Embryonic facial prominence (tissue), 1 donor: ENCODE measurements around the gene NAPSA.

Source experiments
- DNase-seq: peaks from one replicate; pipeline ENCODE4 v3.0.0-alpha.2; 2016; ENCODE audit errors: extremely low spot score

NAPSA gene

DNA sequence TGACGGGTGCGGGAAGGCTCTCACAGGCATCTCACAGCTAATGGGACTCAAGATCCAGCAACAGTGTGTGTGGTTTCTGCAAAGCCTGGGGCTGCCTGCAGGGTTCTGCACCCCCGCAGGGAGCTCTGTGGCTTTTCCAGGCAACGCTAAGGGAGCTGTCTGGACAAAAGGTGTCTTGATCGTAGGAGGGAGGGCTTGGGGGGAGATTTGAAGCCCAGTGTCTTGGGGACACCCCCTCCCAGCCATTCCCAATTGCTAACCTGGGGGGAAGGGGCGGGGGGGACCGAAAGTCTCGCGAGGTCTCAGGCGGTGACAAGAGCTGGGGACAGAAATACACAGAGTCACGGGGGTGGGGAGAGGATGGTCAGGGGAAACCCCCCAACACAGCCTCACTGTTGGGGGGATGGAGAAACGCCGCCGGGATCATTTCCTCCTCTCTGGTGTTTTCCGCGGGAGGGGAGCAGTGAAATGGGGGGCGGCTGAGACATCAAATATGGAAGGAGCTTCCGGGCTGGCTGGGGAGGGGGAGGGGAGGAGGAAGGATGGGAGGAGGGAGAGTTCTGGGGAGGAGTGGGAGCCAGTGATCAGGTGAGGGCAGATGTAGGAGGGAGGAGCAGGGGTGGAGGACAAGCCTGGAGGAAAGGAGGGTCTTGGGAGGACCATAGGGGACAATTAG lies 49.5 kb downstream of the NAPSA start:
- DNase-seq, result no peak

DNA sequence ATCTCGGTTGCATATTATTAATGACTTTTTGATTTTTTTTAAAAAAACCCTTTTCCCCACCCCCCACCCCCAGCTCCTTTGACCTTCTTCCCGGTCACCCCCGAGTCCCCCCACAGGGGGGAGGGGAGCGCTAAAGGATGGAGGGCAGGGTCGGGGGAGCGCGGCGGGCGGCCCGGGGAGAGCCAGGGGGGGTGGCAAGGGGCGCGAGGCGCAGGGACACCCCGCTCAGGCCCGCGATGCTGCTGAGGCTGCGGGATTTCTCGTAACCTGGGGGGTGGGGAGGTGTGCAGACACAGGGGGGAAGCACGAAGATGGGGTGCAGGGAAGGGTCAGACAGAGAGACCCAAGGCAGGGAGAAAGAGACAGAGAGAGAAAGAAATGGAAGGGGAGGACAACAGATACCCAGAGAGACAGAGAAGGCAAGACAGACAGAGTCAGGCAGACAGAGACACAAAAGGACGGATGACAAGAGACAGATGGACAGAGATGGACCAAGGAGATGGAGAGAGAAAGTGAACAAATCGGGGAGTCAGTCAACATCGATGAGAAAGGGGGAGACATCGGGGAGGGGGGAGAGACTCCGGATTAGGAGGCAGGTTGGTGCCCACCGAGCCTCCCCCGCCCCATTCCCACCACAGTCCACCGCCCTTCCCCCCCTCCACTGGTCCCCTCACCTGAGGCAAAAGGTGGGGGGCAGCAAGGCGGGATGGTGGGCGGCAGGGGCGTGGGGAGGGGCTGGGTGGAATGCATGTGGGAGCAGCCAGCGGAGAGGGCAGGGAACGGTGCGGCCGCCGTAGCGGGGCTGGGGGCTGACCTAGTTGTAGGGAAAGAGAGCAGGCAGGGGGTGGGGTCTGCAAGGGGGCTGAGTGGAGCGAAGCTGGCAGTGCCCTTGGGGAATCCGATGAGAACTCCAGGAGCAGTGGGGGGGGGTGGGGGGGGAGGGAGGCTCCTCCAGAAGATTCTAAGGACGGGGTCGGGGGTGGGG lies 50.4 kb downstream of the NAPSA start:
- DNase-seq, result no peak

DNA sequence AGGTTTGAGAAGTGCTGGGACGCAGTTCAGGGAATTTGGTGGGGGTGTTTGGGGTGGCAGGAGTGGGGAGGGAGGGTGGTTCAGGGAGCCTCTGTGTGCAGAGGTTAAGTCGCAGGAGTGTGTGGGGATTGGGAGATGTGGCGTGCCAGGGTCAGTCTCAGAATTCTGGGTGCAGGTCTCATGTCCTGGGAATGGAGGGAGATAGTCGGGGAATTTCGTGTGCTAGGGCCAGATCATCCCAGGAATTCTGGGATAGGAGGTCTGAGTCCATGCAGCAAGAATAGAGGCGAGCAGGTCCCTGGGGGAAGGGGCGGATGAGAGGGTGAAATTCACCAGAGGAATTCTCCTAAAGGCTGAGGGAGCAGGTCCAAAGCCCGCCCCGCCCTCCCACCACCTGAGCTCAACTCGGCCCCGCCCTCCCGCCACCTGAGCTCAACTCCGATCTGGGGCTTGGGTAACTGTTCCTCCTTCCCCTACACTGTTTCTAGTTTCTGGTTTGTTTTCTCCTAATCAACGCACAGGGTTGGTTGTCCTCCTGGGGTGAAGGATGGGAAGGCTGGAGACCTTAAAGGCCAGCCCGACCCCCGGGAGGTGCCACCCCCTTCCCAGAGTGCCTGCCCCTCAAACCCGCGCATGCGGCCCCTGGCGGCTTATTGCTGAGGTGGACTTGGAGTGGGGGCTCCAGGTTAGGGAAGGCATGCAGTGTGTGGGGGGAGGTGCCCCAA lies 51.5 kb downstream of the NAPSA start:
- DNase-seq, result no peak

DNA sequence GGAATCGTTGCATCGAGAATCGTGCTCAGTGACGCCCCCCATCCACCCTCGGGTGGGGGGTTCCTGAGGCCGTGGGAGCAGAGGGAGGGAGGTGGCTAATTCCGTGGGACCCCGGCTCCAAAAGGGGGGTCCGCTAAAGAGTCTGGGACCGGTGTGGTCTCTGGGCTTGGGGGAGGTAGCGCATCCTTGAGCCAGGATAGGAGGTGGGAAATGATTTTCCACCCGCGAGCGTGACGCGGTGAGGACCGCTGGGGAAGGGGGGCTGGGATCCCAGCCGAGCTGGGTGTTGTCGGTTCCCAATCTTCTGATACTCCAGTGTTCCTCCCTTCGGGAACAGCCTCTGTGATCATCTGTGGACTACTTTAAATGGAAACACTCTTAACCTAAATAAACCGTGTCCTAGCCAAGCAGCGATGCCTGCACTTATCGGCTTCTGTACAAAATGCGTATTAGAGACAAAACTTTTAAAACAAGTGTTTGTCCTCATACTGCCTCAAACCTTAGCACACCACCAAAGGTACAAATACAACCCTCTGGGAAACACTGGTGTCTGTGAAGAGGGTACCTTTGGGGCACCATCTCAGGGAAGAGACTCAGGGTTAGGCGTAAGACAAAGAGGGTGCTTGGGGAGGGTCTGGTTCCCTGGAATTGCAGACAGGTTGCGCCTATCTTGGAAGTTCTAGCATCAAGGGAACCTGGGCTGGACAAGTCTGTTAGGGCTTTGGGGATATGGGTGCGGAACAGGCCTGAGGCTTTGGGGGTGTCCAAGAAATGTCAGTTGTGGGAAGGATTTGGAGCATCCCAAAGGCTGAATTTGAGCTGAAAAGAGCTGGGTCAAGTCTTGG lies 52.2 kb downstream of the NAPSA start:
- DNase-seq, result no peak

DNA sequence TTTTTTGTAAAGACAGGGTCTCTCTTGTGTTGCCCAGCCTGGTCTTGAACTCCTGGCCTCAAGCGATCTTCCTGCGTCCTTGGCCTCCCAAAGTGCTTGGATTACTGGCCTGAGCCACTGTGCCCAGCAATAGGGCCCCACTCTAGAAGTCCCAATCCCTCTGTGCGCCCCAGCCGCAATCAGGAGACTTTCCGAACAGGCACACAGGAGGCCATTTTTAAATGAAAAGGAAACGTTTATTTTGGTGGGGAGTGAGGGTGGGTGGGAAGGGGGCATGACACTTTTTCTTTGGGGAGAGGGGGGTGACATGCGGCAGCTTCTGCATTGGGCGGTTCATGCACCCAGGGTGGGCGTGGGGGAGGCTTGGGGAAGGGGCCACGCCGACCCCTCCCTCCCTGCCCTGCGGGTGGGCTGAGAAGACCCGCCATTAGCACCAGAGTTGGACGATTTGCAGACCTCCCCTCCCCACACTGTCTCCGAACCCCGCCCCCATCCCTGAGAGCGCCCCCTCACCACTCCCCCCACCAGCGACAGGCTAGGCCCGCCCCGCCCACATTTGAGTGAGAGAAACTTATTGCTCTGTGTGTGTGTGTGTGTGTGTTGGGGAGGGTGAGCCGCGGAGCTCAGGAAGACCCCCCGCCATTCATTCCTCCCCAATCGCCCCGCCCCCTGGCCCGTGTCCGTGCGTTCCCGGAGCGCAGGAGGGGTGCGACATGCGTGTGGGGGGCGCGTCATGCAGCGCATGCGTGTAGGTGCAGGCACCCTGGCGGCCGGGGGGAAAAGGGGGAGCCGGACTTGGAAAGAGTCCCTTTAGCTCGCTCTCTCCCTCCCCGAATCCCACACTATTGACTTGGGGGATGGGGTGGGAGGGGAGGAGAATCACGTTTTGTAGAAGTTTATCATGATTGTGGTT lies 53.5 kb downstream of the NAPSA start:
- no peak for DNase-seq

DNA sequence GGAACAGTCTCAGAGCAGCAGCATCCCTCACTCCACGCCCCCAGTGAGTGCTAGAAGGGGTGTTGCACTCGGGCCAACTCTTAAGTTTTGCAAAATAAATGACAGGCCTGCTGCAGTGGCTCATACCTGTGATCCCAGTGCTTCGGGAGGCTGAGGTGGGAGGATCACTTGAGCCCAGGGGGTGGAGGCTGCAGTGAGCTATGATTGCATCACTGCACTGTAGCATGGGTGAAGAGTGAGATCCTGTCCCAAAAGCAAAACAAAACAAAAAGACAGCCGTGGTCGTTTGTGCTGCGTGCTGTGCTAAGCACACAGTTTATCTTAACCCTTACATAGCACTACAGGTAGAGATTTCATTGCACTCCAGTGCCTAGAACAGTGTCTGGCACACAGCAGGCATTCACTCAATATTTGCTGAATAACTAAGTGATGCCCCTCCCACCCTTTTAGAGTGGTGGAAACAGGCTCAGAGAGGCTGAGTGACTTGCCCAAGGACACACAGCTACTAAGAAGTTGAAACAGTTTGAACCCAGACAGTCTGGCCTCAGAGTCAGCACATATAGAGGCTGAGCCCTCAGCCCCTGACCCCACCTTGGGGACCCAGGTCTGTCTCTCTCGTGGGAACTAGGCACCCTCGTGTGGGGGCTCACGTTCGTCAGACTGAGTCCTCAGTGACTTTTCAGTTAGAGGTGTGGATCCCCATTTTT lies 54.5 kb downstream of the NAPSA start:
- DNase-seq, result no peak

DNA sequence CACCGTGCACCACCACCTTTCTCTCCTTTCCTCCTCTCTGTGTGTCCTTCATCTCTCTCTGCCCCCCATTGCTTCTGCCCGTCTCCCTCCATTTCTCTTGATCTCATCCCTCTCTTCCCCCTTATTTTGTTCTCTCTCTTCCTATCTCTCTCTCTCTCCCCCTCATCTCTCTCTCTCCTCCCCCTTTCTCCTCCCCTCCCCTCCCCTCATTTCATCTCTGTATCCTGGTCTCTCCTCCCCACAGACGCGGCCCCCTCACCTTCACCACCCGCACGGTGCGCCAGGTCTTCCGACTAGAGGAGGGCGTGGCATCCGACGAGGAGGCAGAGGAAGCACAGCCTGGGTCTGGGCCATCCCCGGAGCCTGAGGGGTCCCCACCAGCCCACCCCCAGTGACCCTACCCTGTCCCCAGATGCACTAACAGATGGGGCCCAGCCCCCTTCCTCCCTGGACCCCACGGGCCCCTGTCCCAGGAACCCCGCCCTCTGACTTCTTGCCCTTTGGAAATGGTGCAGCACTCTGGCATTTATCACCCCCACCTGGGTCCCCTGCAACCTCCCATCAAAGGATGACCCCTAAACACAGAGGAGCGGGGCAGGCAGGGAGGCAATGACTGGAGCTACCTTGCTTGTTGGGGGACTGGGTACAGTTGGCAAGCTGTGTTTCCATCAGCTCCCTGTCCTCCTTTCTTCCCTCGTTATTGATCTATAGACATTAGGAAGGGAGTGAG lies 55.9 kb downstream of the NAPSA start:
- no peak for DNase-seq

DNA sequence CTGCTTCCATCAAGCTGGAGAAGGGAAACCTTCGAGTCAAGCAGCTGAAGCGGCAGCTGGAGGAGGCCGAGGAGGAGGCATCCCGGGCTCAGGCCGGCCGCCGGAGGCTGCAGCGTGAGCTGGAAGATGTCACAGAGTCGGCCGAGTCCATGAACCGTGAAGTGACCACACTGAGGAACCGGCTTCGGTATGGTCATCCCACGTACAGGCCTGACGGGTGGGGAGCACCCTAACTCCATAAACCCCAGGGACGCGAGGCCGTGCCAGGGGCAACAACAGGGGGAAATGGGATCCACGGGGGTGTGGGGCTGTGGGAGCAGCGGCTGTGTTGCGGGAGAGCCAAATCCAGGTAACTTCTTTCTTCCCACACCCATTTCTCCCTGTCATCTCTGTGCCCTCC lies 56.4 kb downstream of the NAPSA start:
- DNase-seq, result no peak
